HepG2 (cell line): ENCODE measurements around the gene LENEP. TPM values are rescaled to one million over a fixed set of nuclear protein-coding genes. Genes with fewer than 3 reads are reported as not detected.

Experiments used
- CENPX ChIP-seq: sonication (generic); formaldehyde crosslinking; IDR thresholded peaks from 2 replicates; pipeline ENCODE4 v1.9.0; 2021; ENCODE audit warnings: mild to moderate bottlenecking, missing genetic modification reagents, moderate library complexity
- EZH2 ChIP-seq: conservative IDR thresholded peaks from 2 replicates; pipeline ENCODE4 v1.6.1; 2012; ENCODE audit warnings: mild to moderate bottlenecking, low read depth, low read length, moderate library complexity
- KDM6A ChIP-seq: IDR thresholded peaks from 2 replicates; pipeline ENCODE4 v1.6.1; 2016; ENCODE audit warnings: low read depth
- NR2F6 ChIP-seq, 2 experiments: IDR thresholded peaks; 2 replicates each; pipeline ENCODE4 v1.6.1; 2016; ENCODE audit warnings: antibody characterized with exemption in 1 of 2, mild to moderate bottlenecking in 1 of 2
- PRMT3 ChIP-seq: sonication (generic); formaldehyde crosslinking; IDR thresholded peaks from 2 replicates; pipeline ENCODE4 v1.8.1; 2022; ENCODE audit warnings: low read depth, mild to moderate bottlenecking, moderate library complexity, missing genetic modification reagents, borderline replicate concordance
- REPIN1 ChIP-seq: sonication (generic); formaldehyde crosslinking; IDR thresholded peaks from 2 replicates; pipeline ENCODE4 v1.8.0; 2022; ENCODE audit warnings: missing genetic modification reagents, low read depth, mild to moderate bottlenecking, borderline replicate concordance
- SMC3 ChIP-seq: IDR thresholded peaks from 2 replicates; pipeline ENCODE4 v1.6.1; 2011; ENCODE audit warnings: low read length, improper control_type of control experiment
- TAF15 ChIP-seq: fragments of 200-400 bp; formaldehyde crosslinking; IDR thresholded peaks from one replicate; pipeline ENCODE4 v1.6.1; 2018; ENCODE audit warnings: mild to moderate bottlenecking, low read depth, low read length; ENCODE audit not compliant: poor library complexity, severe bottlenecking
- TOE1 ChIP-seq: sonication (generic); formaldehyde crosslinking; IDR thresholded peaks from 2 replicates; pipeline ENCODE4 v1.4.0; 2020; ENCODE audit warnings: mild to moderate bottlenecking, missing genetic modification reagents
- ZNF441 ChIP-seq: sonication (generic); formaldehyde crosslinking; IDR thresholded peaks from 2 replicates; pipeline ENCODE4 v1.7.0; 2021; ENCODE audit warnings: missing genetic modification reagents, borderline replicate concordance
- ZNF496 ChIP-seq: sonication (generic); formaldehyde crosslinking; IDR thresholded peaks from 2 replicates; pipeline ENCODE4 v1.8.1; 2023; ENCODE audit warnings: mild to moderate bottlenecking, moderate library complexity, missing genetic modification reagents; ENCODE audit not compliant: insufficient replicate concordance
- ZNF605 ChIP-seq: sonication (generic); formaldehyde crosslinking; IDR thresholded peaks from 2 replicates; pipeline ENCODE4 v1.8.0; 2022; ENCODE audit warnings: mild to moderate bottlenecking, missing genetic modification reagents
- ZNF782 ChIP-seq: sonication (generic); formaldehyde crosslinking; IDR thresholded peaks from 2 replicates; pipeline ENCODE4 v1.4.0; 2020; ENCODE audit warnings: missing genetic modification reagents, mild to moderate bottlenecking, borderline replicate concordance
- ZSCAN21 ChIP-seq: sonication (generic); formaldehyde crosslinking; IDR thresholded peaks from 2 replicates; pipeline ENCODE4 v1.8.0; 2022; ENCODE audit warnings: mild to moderate bottlenecking, missing genetic modification reagents, moderate library complexity, borderline replicate concordance
- polyA plus RNA-seq, 8 experiments: library from polyadenylated mRNA; depleted of rRNA in 3 of 8; stranded (reverse) in 7 of 8; unstranded in 1 of 8; fragments of >200 nt; fragmentation: Illumina TruSeq in 4 of 8; extraction: Trizol in 4 of 8; gene quantifications; 2 replicates each; pipeline versions ENCODE4 v1.2.1 to v1.2.3, GENCODE V29; 2011 to 2016; ENCODE audit warnings: low read depth in 4 of 8, missing spikeins in 1 of 8, mixed read lengths in 1 of 8; ENCODE audit not compliant: insufficient read depth in 1 of 8
- total RNA-seq, 5 experiments: library from RNA; depleted of rRNA; stranded (reverse); fragments of >200 nt; fragmentation: Illumina TruSeq; extraction: Trizol; gene quantifications; 2 replicates each; pipeline ENCODE4 v1.2.3, GENCODE V29; 2016; ENCODE audit warnings: low read depth in 1 of 5
- TF ChIP-seq, protein P1 (sequence below): sonication (generic); formaldehyde crosslinking; IDR thresholded peaks from 2 replicates; pipeline ENCODE4 v1.4.0; 2020; ENCODE audit warnings: mild to moderate bottlenecking, missing genetic modification reagents
- TF ChIP-seq, protein P2 (sequence below): sonication (generic); formaldehyde crosslinking; IDR thresholded peaks from 2 replicates; pipeline ENCODE4 v1.9.0; 2021; ENCODE audit warnings: missing genetic modification reagents, mild to moderate bottlenecking, borderline replicate concordance
- TF ChIP-seq, protein P3 (sequence below): sonication (generic); formaldehyde crosslinking; conservative IDR thresholded peaks from 2 replicates; pipeline ENCODE4 v1.8.0; 2022; ENCODE audit warnings: mild to moderate bottlenecking, moderate library complexity, missing genetic modification reagents

Gene LENEP
- total and polyA plus RNA-seq, 2 of the 13 experiments (the other 11 are each of a cell fraction or from before 2014, with no cell fraction given): 0.29 TPM; not detected in 1

DNA sequence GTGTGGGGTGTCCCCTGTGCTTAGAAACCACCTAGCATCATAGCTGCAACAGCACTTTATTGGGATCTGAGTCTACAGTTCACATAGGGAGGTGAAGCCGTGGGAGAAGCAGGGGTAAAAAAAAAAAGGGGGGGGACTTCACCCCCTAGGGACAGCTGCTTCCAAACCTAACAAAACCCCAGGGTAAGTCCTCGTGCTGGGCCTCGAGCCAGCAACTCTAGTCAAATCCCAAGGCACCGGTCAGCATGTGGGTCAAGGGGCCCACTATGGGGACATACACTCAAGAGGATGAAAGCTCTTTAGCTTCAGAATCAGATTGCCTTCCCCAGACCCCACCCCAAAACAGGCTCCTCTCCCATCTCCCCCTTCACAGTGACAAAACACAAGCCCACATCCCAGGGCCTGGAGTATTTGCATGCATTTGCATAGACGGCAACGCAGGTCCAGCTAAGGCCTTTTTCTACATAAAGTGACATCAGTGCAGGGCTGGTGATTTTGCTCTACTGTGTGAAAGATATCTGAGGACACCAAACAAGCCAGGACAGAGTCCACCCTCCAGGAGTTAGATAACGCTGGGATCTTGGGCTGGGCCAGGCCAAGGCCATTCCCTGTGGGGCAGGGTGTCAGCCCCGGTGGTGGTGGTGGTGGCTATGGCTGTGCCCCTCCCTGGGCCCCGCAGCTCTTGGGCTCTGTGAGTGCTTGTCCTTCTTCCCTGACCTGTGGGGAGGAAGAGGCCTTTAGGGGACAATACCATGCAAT is 48.8 kb upstream of the LENEP start (continued):
- TF ChIP-seq, protein P1, sequence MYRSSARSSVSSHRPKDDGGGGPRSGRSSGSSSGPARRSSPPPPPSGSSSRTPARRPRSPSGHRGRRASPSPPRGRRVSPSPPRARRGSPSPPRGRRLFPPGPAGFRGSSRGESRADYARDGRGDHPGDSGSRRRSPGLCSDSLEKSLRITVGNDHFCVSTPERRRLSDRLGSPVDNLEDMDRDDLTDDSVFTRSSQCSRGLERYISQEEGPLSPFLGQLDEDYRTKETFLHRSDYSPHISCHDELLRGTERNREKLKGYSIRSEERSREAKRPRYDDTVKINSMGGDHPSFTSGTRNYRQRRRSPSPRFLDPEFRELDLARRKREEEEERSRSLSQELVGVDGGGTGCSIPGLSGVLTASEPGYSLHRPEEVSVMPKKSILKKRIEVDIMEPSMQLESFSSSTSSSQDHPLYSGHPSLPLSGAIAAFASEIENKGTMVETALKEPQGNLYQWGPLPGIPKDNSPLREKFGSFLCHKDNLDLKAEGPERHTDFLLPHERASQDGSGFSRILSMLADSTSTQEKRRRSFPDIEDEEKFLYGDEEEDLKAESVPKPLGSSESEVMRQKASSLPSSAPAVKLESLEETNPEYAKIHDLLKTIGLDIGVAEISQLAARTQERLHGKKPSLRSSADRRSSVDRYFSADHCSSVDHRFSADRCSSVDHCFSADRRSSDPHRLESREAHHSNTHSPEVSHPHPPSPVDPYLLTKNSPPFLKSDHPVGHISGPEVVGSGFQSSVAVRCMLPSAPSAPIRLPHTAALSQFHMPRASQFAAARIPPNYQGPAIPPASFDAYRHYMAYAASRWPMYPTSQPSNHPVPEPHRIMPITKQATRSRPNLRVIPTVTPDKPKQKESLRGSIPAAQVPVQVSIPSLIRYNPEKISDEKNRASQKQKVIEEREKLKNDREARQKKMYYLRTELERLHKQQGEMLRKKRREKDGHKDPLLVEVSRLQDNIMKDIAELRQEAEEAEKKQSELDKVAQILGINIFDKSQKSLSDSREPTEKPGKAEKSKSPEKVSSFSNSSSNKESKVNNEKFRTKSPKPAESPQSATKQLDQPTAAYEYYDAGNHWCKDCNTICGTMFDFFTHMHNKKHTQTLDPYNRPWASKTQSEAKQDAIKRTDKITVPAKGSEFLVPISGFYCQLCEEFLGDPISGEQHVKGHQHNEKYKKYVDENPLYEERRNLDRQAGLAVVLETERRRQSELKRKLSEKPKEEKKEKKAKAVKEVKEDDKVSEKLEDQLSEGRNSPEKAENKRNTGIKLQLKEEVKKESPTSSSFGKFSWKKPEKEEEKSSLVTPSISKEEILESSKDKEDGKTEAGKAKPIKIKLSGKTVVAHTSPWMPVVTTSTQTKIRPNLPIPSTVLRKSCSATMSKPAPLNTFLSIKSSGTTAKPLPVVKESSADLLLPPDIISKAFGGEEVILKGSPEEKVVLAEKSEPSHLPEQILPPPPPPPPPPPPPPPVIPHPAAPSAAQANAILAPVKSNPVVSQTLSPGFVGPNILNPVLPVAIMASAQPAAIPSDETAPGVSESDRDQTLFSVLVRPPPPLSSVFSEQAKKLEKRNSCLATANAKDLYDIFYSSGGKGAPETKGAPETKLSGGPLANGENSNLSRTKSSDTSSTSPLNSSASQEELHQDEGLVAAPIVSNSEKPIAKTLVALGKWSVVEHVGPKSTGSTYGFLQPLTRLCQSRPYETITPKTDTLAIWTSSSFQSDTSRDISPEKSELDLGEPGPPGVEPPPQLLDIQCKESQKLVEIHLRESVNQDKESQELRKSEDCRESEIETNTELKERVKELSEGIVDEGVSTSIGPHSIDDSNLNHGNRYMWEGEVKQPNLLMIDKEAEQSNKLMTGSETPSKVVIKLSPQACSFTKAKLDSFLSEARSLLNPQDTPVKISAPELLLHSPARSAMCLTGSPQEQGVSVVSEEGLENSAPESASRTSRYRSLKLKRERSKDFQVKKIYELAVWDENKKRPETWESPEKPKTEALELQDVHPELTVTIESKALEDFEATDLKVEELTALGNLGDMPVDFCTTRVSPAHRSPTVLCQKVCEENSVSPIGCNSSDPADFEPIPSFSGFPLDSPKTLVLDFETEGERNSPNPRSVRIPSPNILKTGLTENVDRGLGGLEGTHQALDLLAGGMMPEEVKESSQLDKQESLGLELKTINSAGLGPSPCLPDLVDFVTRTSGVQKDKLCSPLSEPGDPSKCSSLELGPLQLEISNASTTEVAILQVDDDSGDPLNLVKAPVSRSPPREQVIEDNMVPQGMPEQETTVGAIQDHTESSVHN (CRISPR knock-in tag): no peak
- TF ChIP-seq, protein P2, sequence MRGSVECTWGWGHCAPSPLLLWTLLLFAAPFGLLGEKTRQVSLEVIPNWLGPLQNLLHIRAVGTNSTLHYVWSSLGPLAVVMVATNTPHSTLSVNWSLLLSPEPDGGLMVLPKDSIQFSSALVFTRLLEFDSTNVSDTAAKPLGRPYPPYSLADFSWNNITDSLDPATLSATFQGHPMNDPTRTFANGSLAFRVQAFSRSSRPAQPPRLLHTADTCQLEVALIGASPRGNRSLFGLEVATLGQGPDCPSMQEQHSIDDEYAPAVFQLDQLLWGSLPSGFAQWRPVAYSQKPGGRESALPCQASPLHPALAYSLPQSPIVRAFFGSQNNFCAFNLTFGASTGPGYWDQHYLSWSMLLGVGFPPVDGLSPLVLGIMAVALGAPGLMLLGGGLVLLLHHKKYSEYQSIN: no peak
- TF ChIP-seq ZNF496 (CRISPR knock-in tag) (no peak), SMC3 (no peak), ZNF441 (CRISPR knock-in tag) (no peak), REPIN1 (CRISPR knock-in tag) (peak; percentile 52; the same call in 1 of the 2 replicates), KDM6A (peak; percentile 88), ZSCAN21 (CRISPR knock-in tag) (peak; percentile 27; the same call in 1 of the 2 replicates), TOE1 (CRISPR knock-in tag) (no peak), ZNF782 (peak; percentile 40; the same call in 1 of the 2 replicates), NR2F6 (IDR thresholded peaks at IDR 0.05) (peak; percentile 73), NR2F6 (CRISPR knock-in tag; IDR thresholded peaks at IDR 0.05) (peak; percentile 90), CENPX (no peak), EZH2 (no peak), PRMT3 (CRISPR knock-in tag) (no peak), ZNF605 (peak; percentile 80), TAF15 (no peak)
- TF ChIP-seq, protein P3, sequence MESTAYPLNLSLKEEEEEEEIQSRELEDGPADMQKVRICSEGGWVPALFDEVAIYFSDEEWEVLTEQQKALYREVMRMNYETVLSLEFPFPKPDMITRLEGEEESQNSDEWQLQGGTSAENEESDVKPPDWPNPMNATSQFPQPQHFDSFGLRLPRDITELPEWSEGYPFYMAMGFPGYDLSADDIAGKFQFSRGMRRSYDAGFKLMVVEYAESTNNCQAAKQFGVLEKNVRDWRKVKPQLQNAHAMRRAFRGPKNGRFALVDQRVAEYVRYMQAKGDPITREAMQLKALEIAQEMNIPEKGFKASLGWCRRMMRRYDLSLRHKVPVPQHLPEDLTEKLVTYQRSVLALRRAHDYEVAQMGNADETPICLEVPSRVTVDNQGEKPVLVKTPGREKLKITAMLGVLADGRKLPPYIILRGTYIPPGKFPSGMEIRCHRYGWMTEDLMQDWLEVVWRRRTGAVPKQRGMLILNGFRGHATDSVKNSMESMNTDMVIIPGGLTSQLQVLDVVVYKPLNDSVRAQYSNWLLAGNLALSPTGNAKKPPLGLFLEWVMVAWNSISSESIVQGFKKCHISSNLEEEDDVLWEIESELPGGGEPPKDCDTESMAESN: peak; percentile 69; the same call in 1 of the 2 replicates
